ENCODE results near the gene TM2D3. TPM values are rescaled to one million over a fixed set of nuclear protein-coding genes. Genes with fewer than 3 reads are reported as not detected.

Gene TM2D3
- total RNA-seq, 1 donor from 2014 or later, result 59.1 TPM

DNA sequence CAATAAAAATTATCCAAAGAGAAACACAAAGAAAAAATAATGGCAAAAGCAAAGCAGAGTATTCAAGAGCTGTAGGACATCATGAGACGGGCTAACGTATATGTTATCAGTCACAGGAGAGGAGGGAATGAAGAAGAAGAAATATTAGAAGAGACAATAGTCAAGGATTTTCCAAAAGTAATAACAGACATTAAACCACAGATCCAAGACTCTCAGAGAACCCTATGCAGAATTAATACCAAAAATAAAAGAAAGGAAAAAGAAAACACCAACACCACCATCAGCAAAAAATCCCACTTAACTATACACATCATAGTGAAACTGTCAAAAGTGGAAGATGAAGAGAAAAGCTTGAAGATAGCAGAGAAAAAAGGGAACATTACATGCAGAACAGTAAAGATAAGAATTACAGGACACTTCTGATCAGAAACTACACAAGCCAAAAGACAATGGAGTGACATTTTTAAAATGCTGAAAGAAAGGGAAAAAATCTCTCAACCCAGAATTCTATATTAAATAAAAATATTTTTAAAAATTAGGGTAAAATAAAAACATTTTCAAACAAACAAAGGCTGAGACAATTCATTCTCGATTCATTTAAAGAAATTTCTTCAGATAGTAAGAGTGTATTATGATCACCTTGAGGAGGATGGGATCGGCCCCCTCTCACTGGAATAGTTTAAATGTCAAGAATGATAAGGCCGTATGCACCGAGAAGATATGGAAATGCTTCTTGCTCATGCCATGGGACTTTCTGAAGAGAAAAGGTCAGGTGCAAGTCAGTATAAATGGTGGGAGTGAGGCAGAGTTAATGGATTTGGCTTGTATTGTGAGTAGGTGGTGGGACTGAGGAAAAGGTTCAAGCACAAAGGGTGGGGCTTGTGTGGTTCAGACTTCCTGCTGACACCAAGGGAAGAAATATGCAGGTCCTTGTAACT is 28.5 kb downstream of the TM2D3 start:
- DNase-seq (ENCODE audit: low spot score), result no peak

DNA sequence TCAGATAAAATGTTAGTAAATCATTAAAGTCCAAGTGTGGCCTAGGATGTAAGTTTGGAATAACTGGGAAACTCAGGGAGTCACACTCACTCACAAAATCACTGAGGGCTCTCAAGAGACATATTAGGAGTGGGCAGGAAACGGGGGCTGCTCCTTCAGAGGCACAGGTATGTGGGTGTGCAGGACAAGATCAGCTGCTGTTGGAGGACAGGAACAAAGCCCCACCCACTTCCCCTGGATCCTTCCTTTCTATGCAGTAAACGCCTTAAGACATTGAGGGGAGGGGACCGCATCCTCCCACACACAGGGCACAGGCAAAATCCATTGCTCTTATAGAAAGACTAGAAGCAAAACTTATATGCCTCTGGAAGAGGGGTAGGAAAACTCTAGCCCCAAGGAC is 30.2 kb downstream of the TM2D3 start:
- DNase-seq (ENCODE audit: low spot score), result no peak

DNA sequence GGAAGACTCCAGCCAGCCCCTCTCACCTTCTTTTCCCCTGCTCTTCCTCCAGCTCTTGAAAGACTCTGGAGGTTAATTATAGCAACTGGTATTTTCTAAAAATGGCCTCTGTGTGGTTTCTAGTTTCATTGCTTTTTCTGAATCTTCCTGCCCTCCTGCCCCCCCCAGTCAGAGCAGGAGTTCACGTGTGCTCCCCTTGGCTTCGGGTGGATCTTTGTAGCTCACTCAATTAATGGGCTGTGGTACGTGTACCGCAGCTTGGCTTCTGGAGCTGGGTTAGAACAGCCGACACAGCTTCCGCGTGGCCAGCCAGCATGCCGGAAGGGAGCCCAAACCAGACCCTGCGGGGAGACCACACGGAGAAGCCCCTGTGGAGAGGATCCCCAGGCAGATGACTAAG is 31.5 kb downstream of the TM2D3 start:
- DNase-seq (ENCODE audit: low spot score), result no peak

DNA sequence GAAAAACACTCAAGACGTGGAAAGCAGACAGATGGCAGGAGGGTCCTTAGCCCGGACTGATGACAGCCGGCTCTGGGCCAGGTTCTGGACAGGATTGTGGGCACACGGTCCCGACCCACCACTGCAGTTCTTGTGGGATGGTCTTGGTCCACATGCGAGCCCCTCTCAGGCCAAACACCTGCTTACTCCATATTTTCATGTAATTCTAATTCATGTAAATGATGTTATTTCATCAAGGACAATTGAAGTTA is 32.6 kb downstream of the TM2D3 start:
- no peak for DNase-seq (ENCODE audit: low spot score)

DNA sequence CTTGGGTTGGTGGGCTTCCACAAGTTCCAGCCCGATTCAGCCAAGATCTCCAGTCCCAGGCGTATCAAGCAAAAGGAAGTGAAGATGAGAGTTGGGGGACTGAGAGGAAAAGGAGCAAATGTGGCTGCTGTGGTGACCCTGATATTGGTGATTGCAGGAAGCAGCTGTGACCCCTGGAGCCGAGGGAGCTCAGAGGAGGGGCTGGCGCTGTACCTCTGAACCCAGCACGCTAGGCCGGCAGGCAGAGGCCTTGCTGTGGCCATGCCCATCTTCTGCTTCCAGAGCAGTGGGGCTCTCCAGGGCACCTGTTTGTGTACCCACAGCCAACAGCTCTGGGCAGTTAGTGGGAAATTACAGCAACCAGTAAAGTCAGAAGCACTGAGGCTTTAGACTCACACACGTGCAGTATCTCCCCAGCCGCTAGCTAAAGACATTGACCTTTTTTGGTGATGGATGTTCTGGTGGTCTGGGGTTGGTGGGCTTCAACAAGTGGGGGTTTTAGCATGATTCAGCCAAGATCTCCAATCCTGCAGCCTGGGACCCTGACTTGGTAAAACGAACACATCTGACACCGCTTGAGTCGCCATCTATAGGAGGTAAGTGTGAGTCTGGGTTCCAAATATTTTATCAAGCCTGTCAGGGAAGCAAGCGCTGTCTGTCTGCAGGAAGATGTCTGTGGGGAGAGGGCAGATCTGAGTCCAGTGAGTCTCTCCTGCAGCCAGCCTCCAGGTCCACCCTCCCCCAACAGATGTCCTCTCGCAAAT is 33.1 kb downstream of the TM2D3 start:
- DNase-seq (ENCODE audit: low spot score), result no peak

DNA sequence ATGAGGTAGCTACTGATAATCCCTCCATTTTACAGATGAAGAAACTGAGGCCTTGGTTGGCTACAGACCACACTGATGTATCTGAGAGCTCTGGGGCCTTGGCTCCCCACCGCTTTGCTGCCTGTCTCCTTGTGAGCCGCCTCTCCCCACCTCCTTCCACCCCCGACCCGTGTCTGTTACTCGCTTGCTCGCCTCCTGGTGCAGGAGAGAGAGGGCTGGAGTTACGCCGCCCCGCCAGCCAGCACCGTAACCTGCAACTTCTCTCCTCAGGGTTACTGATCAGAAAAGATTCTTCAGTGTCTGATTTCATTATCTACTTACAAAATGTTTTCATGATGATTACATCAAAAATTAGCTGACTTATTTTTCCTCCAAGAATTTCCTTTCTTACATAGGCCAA is 34.1 kb downstream of the TM2D3 start:
- DNase-seq (ENCODE audit: low spot score), result no peak

DNA sequence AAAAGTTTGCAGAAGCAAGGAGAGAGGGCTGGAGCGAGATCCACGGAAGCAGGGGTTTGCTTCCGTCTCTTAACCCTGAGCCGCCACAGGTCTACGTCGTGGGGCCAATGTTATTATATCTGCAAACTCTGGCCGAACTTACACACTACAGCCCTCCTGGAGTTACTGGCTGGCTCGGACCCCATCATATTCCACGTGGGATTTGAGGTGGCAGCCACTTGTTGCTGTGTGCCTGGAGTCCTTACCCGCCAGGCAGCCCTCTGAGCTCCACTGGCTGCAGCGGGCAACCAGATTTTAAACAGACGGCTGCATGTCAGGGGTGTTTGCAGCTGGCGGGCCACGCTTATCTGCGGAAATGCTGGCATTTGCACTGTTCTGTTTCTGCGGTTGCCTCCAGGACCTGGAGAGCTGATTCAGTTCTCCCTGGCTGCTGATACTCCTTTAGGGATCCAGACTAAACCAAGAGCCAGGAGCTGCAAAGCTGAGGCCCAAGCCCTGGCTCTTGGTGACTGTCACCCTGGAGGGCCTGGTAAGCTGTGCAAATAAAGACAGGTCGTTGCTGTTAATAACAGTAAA is 34.7 kb downstream of the TM2D3 start:
- DNase-seq (ENCODE audit: low spot score), result no peak

DNA sequence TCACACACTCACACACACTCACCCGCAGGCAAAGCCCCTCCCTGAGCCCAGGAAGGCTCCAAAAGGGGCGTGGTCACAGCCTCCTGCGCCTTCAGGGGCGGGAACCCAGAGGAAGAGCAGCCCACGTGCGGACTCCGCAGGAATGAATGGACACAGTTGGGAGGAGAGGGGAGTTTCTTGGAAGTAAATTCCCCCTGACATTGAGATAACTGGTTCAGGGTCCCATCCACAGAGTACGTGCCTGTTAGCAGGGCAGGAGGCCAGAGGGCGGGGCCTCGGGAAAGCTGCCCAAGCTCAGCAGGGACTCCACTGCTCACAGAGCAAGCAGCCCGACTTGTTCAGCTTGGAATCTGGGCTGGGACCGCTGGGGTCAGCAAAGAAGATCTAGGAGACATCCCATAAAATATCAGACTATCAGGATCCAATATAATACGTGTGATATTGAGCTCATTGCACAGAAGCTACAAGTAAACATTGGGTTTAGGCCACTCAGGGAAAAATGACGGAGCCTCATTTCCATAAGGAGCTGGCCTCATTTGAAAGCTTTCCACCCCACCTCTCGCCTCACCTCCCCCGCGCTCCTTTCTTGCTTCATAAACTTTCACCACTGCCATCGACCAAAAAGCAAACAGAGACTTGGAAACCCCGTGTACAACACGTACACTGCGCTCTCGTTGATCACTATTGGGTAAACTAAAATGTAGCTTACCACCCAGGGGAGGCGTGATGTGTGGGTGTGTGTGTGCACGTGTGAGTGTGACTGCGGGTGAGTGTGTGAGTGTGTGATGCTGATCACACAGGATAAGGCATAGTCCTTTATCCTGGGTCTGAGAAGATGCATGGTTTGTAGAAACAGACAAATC is 36.0 kb downstream of the TM2D3 start:
- DNase-seq (ENCODE audit: low spot score), result peak; percentile 51

DNA sequence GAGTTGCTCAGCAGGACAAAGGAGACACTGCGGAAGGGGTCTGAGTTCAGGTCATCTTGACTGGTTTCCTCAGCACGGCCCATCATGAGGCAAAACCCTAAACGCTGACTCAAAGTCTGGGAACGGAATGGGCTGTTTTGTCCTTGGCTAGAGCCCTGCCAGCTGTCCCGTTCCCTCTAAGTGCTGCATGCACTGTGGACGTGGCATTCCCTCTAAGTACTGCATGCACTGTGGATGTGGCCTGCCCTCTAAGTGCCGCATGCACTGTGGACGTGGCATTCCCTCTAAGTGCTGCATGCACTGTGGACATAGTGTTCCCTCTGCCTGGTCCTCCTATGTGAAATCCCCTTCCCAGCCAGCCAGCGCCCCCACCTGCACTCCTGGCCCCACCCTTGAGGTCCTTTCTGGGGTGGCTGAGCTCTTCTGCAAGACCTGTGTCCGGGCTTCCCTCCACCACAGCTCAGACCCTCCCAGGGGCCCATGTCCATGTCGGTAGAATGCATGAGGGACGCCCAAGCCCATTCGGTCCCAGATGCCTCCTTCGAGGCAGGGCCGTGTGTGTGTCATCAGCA is 36.7 kb downstream of the TM2D3 start:
- no peak for DNase-seq (ENCODE audit: low spot score)

DNA sequence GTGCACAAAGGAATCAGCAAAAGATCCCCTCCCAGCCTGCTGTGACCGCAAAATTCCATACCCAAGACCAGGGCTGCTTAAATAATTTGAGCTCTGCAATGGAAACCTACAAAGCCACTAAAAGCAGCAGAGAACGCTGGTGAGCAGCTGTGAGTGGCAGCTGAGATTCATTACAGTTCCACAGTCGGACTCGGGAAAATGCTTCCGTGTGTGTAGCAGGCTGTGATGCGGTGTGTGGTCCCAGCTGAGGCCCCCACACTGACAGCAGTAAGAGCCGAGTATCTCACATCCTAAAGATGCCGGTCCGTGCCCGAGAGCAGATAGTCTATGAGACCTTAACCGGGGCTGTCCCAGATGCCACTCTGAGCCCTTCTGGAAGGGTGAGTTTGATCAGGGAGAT is 37.4 kb downstream of the TM2D3 start:
- DNase-seq (ENCODE audit: low spot score), result no peak

DNA sequence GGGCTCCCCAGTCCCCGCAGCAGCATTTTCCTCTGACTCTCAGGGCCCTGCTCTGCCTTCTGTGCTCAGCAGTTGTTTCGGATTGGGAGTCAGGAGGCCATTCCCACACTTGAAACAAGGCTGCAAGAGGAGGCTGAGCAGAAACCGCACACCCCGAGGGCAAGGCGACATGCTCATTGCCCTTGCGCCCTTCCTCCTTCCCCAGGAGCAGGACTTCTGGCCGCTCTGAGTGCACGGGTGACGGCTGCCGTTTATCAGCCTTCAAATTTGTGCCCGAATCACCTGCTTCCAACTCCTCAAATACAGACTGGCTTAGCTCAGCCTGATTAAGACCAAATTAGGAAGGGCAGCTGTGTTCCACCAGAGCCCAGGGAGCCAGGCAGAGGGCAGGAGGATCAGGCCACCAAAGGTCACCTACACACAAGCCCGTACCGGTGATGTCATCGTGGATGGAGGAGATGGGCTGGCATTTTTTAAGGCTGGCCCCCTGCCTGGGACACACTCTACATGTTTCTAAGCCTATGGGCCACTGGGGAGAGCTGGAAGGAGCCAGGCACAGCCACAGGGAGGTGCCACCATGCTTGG is 38.1 kb downstream of the TM2D3 start:
- DNase-seq (ENCODE audit: low spot score), result no peak

DNA sequence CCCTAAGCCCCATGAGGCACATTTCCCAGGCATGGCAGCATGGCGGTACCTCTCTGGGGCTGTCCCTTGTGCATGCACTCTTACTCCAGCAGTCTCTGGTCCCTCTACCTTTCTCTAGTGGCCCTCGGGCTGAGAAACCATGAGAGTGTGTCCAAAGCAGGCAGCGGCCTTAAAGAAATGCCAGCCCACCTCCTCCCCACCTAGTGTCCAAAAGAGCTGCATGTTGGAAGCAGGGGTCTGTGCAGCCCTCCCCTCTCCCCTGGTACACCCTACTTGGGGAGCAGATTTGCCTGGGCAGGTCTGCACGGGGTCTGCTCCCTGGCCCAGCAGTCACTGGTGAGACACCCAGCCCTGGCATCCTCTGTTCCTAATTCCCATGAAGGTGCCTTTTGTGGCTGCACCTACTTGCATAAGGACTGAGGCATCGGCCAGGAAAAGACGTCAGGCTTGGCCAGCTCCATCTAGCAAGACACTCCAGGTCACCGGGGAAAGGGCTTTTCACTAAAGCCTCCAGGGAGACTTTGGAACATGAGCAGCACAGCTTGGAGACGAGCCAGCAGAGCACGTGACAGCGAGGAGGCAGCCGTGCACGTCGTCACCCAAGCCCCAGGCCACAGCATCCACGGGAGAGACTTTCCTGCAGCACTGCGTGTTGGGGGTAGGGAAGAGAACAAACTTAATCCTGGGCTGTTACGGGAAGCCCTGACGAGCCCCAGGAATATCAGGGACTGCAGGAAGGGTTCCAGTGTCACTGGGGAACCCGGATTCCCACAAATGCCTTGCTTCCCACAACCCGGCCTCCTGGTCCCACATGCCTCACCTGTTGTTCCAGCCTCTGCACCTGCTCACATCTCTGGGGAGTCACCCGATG is 38.8 kb downstream of the TM2D3 start:
- peak; percentile 87 for DNase-seq (ENCODE audit: low spot score)

DNA sequence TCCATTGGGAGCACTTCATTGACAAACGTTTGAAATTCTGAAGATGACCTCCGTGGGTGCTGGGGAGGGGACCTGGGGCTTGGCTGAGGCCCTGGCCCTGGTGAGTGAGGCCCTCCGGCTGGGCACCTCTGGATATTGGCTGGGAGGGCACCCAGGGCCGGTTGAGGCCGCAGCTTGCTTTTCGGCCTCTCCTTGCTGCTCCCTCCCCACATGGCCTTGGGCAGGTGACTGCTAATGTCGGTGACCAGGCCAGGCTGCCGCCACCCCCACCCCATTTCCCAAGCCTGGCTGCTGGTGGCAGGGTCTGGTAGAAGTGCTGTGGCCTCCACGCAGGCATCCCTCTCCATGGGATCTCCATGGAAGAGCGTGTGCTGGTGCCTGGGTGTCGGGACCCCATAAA is 39.5 kb downstream of the TM2D3 start:
- no peak for DNase-seq (ENCODE audit: low spot score)

DNA sequence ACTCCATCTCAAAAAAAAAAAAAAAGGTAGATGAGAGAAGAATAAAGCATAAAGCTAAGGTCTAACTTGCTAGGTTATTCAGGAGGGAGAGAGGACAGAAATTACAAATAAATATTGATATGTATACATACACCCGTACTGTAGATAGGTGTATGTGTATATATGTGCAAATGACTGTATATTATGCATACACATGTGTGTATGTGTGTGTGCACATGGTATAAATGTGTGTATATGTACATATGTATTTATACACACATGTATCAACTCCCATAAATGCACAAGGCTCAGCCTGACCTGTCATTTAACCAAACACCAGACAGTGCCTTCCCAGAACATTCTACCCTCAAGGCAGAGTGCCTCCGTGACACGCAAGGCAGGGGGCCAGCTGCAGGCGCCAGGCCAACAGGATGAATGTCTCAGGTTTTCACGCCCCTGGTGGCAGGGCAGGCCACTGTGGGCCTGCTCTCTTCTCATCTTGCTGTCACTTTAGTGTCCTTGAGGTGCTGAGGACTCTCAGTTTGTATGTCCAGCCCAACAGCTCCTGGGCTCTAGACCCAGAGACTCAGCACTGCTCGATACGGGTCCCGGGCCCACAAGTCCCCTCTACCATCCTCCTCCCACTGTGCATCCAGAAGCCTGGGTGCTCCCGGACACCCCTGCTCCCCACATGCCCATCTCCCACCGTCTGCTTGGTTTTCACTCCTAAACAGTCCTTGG is 40.4 kb downstream of the TM2D3 start:
- DNase-seq (ENCODE audit: low spot score), result no peak

DNA sequence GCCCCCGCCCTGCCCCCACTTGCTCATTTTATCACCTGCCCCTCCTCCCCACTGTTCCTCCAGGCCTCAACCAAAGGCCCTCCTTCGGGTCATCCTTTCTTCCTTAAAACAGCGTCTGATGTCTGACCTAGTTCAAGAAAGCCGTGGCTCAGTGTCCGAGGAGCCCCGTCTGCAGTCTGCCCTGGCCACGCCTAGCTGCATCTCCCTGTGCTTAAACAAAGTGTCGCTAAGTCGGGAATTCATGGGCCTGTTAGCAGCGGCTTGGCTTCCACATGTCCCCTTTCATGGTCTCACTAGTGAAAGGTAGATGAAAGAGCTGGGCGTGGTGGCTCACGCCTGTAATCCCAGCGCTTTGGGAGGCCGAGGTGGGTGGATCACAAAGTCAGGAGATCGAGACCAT is 41.2 kb downstream of the TM2D3 start:
- no peak for DNase-seq (ENCODE audit: low spot score)

DNA sequence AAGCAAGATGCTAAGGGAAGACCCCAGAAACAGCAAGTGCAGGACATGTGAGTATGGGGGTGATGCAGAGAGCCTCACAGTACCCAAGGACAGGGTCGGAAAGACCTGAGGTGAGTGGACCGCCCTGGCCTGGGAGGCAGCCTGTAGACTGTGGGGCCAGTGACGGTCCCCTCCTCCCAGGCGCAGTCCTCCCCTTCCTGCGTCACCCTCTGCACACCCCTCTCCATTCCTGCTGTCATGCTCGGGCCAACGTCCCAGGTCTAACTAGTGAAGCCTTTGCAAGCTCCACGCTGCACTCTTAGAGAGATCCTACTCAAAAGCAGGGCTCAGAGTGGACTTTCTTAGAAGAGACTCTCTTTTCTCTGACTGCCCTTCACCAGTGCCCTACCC is 41.6 kb downstream of the TM2D3 start:
- no peak for DNase-seq (ENCODE audit: low spot score)

DNA sequence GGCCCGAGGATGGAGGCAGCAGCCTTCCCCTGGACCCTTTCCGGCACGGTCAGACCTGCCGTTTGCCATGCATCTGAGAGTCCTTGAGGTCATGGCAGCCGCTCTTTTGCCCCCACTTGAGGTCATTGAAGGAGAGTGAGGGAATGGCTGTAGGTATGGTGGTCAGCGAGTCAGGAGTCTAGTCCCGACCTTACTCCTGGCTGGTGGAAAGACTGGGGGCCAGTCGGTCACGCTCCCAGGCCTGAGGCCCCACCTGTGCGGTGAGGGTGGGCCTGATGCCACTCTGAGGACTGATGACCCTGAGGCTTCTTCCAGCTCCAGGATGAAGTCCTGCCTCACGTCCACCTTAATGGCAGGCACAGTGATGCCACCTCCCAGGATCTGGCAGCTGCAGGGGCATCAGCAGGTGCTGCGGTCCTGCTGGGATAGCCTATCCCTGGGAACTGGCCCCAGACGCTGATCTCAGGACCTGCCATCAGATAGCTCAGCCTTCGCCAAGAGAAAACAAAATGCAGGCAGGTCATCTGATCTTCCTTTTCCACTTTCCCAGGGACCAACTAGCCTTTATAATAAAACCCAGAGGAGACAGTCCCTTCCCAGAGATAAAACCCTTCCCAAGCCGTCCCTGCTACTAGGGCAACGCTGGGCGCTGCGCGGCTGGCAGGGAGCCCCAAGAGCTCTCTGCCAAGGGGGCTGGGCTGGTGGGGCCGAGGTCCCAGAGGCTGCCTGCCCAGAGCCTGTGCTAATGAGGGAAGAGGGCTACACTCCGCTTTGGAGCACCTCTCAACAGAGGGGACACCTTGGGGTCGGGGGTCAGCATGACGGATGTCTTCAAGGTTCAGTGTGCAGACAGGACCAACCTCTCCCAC is 42.2 kb downstream of the TM2D3 start:
- DNase-seq (ENCODE audit: low spot score), result no peak

DNA sequence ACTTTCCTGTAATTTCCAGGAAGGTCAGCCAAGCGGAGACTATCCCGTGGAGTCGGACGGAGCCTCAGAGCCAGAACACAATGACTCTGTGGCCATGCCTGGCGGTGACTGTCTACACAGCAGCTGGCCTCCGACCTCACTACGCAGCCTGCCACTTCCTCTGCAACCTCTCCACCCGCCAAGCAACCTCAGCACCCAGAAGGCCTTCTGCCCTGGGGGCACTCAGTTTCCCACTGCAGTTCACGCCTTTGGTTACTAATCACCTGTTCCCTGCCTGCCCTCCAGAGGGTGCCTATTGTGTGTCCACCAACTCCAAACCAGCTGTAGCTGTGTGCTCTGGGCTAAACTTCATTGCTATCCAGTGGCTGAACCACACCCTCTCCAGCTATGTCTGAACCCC is 44.0 kb downstream of the TM2D3 start:
- DNase-seq (ENCODE audit: low spot score), result no peak

DNA sequence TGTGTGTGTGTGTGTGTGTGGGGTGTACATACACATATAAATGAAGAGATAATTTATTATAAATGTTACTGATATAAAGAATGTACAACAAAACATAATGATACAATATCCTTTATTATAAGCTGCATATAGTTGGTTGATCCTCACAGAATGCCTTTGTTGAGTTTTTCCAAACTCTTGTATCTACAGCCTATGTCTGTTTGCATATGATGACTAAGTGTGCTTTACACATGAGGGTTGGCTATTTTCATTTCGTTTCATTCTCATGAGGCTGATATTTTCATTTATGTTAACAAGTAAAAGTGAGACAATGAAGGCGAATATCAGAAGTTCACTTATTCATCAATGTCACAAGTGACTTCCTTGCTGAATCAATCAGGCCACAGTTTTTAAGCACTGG is 45.1 kb downstream of the TM2D3 start:
- no peak for DNase-seq (ENCODE audit: low spot score)
